ENCODE results near the gene ARL6IP5.
A peak's percentile ranks its signal among the peaks of the same experiment; 100 is the strongest.

ARL6IP5 gene

GRCh38 chr3:69084326-69085167, at the start of gene ARL6IP5:
Gene ARL6IP5, plus strand, starts transcription at chr3:69084937. Its CDS starts 111 bp downstream, at chr3:69085048.
- DNase-seq (ENCODE audit: low read depth, low spot score) = peak; percentile 95
- in situ Hi-C loops (cut with HindIII; ENCODE audit: low sequenced_read_pairs) = no loop called here
- H3K4me3 ChIP-seq (ENCODE audit: low read depth, low read length) = peak within 1 kb of the TSS; percentile 93
- no peak for TF ChIP-seq CTCF (IDR thresholded peaks at IDR 0.05; ENCODE audit: low read depth, low read length)

GRCh38 chr3:69044608-69045007, 40.1 kb upstream of the ARL6IP5 start:
- no peak for TF ChIP-seq CTCF (IDR thresholded peaks at IDR 0.05; ENCODE audit: low read depth, low read length)
- in situ Hi-C loops (cut with HindIII; ENCODE audit: low sequenced_read_pairs) = no loop called here
- DNase-seq (ENCODE audit: low read depth, low spot score) = no peak
- no peak overlapping the region for H3K4me3 ChIP-seq (ENCODE audit: low read depth, low read length)

- TF ChIP-seq CTCF (IDR thresholded peaks at IDR 0.05; ENCODE audit: low read depth, low read length) = no peak
- H3K4me3 ChIP-seq (ENCODE audit: low read depth, low read length) = no peak overlapping the region
- in situ Hi-C loops (cut with HindIII; ENCODE audit: low sequenced_read_pairs) = no loop called here
- no peak for DNase-seq (ENCODE audit: low read depth, low spot score)
These were observed 35.7 kb upstream of the ARL6IP5 start for GRCh38 chr3:69048990-69049389.

GRCh38 chr3:69051756-69052471, 32.8 kb upstream of the ARL6IP5 start, which contains the start of gene TMF1:
Gene TMF1, minus strand, starts transcription at chr3:69052333. Its CDS starts 247 bp downstream, at chr3:69052086.
- in situ Hi-C loops (cut with HindIII; ENCODE audit: low sequenced_read_pairs) = no loop called here
- DNase-seq (ENCODE audit: low read depth, low spot score) = peak; percentile 98

GRCh38 chr3:69052472-69052898, 32.3 kb upstream of the ARL6IP5 start:
- peak overlapping the region; percentile 99 for H3K4me3 ChIP-seq (ENCODE audit: low read depth, low read length)
- no peak for DNase-seq (ENCODE audit: low read depth, low spot score)
- in situ Hi-C loops (cut with HindIII; ENCODE audit: low sequenced_read_pairs) = no loop called here
- no peak for TF ChIP-seq CTCF (IDR thresholded peaks at IDR 0.05; ENCODE audit: low read depth, low read length)

More at GRCh38 chr3:69051756-69052471, 32.8 kb upstream of the ARL6IP5 start, which contains the start of gene TMF1:
- peak within 1 kb of the TSS; percentile 99 for H3K4me3 ChIP-seq (ENCODE audit: low read depth, low read length)
- TF ChIP-seq CTCF (IDR thresholded peaks at IDR 0.05; ENCODE audit: low read depth, low read length) = peak; percentile 4

- no peak overlapping the region for H3K4me3 ChIP-seq (ENCODE audit: low read depth, low read length)
- in situ Hi-C loops (cut with HindIII; ENCODE audit: low sequenced_read_pairs) = no loop called here
- no peak for DNase-seq (ENCODE audit: low read depth, low spot score)
- no peak for TF ChIP-seq CTCF (IDR thresholded peaks at IDR 0.05; ENCODE audit: low read depth, low read length)
These were observed 26.4 kb upstream of the ARL6IP5 start for GRCh38 chr3:69058180-69058946.

Data from astrocyte of the spinal cord (primary cell).